GM19238 (cell line): Measurements from ENCODE around the gene RNF157.
"Not testable (repeated sequence)": the region's sequence is repeated elsewhere in the genome, so short reads cannot be mapped to it uniquely, and the experiment has no call there.

Source experiments
- DNase-seq: peaks from one replicate; pipeline ENCODE4 v3.0.0; 2011; ENCODE audit warnings: low spot score; ENCODE audit not compliant: insufficient read length

Gene RNF157

GRCh38 chr17:76191896-76192295 is 48.4 kb downstream of the RNF157 start:
- peak; percentile 32 for DNase-seq

GRCh38 chr17:76189741-76190140 is 50.6 kb downstream of the RNF157 start:
- DNase-seq, result no peak

GRCh38 chr17:76189247-76189646 is 51.0 kb downstream of the RNF157 start:
- no peak for DNase-seq

DNA sequence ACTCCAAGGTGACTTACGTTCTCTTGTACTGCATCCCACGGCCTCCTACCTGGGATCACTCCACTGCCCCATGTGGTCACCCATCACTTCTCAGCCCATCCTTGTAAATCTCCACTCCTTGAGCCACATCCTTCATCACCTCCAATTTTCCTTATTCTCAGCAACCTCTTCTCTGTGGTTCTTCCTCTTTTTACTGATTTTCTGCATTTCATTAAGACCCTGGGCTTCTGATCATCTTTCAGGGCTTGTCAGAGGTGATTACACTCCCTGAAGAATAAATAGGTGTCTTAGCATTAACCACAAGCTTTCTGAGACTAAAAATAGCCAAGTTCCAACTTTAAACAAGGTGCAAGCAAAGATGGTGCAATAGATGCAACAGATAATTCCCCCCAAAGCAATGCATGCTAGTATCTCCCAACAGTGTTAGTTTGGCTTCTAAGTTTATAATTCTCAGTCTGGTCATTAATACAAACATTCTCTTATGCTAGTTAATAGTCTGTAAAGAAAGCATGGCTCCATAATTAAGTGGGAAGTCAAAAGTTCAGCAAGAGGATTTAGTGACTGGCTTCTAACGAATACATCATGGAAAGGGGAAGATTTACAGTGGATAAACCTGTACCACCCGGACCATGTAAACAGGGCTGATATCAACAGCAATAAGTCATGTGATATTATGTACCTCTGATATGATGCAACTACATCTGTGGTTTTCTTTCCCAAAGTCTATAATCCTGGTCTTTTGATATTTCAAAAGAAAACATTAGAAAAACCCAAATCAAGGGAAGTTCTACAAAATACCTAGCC is 51.9 kb downstream of the RNF157 start:
- no peak for DNase-seq

GRCh38 chr17:76186774-76187173 is 53.5 kb downstream of the RNF157 start:
- not testable (repeated sequence) for DNase-seq

- no peak for DNase-seq
Observed at GRCh38 chr17:76184290-76184689, 56.0 kb downstream of the RNF157 start.

GRCh38 chr17:76182016-76182764 is 58.1 kb downstream of the RNF157 start:
- peak; percentile 78 for DNase-seq

DNA sequence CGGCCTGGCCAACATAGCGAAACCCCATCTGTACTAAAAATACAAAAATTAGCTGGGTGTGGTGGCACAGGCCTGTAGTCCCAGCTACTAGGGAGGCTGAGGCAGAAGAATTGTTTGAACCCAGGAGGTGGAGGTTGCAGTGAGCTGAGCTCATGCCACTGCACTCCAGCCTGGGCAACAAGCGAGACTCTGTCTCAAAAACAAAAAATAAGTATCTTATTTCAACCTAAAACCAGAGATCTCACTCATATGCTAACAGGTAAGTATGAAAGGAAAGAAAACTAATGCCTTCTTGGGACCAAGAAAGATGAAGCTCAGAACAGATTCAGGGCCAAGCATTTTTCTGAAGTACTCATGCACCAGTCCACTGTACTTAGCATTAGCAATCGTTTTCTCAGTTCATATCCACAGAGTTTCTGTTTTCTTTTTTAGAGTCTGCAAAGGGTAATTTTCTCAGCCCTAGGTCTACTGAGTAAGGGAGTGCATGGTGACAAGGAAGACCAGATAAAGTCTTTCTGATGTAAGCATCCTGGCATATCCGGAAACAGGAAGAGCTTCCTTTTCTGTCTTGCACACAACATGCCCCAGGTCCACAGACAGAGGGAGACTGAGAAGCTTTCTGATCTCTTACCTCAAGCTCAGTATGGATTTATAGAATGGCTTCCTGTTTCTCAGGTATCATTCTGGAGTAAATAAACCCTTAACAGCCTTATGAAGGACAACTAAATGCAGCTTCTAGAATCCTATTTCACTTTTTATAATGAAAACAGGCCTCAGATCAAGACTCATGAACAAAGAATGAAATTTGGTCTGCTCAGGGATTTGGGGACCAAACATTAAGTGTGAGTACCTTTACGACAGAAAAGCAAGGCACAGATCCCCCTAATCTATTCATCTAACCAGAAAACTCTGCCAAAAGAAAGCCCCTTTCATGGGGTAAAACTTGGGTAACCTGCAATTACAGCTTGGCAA is 60.5 kb downstream of the RNF157 start:
- DNase-seq, result peak; percentile 39

- no peak for DNase-seq
Observed at GRCh38 chr17:76178124-76178523, 62.2 kb downstream of the RNF157 start.

GRCh38 chr17:76176701-76177574 is 63.4 kb downstream of the RNF157 start:
- no peak for DNase-seq

DNA sequence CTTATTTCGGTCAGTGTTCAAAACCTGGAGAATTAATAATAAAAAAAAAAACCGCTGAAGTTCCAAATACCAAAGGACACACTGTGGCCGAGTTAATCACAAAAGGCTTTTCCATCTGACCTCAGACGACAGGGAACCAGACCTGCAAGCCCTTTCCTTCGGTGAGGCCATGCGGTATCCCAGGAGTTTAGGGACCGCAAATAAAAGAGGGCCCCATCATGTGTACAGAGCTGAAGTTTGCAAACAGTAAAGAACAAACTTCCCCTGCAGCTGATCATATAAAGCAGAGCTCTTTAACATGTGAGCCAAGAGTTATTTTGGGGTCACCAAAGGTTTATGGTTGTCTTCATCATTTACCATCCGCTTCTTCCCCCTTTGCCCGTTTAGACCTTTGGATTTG is 66.3 kb downstream of the RNF157 start:
- DNase-seq, result no peak

DNA sequence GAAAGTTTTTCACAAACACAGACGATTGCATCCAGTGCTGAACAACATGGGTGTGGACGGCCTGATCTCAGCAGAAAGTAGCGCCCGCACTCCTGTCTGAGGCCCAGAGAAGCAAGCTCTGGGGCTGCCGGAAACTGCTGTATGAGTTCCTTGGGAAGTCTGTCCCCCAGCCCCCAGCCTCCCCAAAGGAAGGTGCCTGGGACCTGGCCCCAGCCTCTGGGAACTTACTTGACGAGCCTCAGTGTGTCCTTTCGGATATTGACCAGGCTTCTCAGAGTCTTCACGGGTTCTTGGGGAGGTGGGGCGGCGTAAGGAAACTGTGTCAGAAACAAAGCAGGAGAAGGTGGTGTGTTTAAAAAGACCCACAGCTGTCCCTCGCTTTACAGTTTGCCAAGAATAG is 66.8 kb downstream of the RNF157 start:
- DNase-seq, result no peak

- DNase-seq, result no peak
Observed at GRCh38 chr17:76171706-76172105, 68.6 kb downstream of the RNF157 start.

DNA sequence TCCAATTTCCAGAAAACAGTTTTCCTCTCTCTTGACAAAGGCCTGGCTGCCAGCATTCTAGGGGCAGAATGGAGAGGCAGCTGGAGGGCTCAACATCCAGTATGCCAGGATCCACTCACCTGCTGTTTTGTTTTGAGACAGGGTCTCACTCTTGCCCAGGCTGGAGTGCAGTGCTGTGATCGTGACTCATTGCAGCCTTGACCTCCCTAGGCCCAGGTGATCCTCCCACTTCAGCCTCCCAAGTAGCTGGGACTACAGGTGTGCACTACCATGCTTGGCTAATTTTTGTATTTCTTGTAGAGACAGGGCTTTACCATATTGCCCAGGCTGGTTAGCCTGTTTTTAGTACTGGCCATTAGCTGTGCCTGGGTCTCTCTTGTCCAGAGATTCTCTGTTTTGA is 70.2 kb downstream of the RNF157 start:
- DNase-seq, result no peak

- no peak for DNase-seq
Observed at GRCh38 chr17:76166906-76167305, 73.4 kb downstream of the RNF157 start.

DNA sequence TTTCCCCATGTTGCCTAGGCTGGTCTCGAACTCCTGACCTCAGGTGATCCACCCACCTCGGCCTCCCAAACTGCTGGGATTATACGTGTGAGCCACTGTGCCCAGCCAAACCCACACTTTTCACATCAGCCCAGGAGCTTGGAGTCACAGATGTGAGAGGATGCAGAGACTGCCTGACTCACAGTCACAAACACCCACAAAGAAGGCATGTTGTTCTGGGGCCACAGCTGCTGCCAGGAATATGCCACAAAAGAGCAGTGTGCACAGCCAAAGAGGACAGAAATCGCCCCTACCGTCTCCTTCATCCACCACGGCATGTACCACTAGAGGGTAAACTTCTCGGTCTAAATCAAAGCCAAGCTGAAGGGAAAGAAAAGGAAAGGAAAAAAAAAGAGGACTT is 74.1 kb downstream of the RNF157 start:
- no peak for DNase-seq

DNA sequence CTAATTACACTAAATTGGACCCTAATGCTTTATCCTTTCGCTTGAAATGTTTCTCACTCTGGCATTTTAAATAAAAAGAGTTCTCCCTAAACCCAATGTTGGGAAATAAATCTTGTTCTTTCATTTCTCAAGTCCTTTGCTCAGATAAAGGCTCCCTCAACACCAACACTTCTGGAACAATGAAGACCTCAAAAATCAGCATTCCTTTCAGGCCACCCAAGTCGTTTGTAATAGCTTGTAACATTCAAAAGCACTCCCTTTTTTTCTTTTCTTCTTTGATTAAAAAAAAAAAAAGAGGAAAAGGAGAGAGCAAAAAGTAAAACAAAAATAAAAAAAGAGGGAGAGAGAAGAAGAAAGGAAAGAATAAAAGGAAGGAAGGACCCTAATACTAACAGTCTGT is 76.0 kb downstream of the RNF157 start:
- no peak for DNase-seq

DNA sequence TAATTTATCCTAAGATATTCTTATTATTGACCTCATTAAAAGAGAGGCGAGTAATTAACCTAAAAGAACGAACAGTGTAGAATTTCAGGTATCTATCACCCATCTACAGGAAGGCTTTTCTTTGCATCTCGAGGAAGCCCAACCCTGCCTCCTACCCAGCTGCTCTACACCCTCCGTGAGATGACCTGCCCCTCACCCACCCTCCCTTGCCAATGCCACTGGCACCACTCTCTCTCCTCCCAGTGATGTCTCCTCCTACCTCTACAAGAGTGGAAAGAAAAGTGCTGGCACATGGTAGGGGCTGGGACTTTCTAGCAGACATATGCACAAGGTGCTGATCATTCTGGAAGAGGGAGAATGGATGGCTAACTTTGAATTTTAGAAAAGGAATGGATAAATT is 76.4 kb downstream of the RNF157 start:
- no peak for DNase-seq

DNA sequence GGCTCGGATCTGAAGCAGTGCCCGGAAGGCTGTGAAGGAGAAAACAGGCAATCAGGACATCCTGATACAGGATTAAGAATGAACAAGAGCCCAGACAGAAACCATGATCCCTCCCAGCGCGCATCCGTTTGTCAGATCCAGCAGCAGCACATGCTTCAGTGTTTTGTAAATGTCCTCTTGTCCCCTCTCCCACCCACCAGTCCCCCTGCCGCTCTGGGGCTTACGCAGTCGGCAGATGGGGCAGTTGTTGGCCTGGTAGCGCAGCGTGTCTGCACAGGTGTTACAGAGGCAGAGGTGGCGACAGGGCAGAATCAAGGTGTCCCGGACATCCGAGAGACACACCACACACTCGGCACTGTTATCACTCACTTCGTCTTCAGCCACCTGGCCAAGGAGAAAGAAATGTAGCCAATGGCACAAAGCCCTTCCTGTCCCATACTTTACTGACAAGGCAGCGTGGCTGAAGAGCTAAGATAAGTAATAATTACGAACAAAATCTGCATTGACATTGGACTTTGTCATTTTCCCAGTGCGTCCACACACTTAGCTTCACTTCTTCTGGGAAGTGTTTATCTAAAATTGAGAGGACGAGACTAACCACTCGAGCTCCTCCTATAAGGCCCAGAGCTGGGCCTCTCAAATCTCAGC is 78.5 kb downstream of the RNF157 start:
- DNase-seq, result no peak

- DNase-seq, result no peak
Observed at GRCh38 chr17:76160896-76161528, 79.3 kb downstream of the RNF157 start.
